Fibroblast of mammary gland (primary cell): ENCODE results near the gene LRMDA.

Experiments
- DNase-seq: peaks from one replicate; pipeline ENCODE4 v3.0.0-alpha.2; 2010; ENCODE audit warnings: low read depth
- H3K4me3 ChIP-seq: 2 replicates; pipeline ENCODE4 v1.5.1; 2011; ENCODE audit warnings: low read depth, mild to moderate bottlenecking, low read length, moderate library complexity; ENCODE audit not compliant: control insufficient read depth
- CTCF ChIP-seq: conservative IDR thresholded peaks from 2 replicates; pipeline ENCODE4 v1.5.1; 2011; ENCODE audit warnings: low read depth, low read length, inconsistent platforms; ENCODE audit not compliant: control insufficient read depth, insufficient read depth

Gene LRMDA

GRCh38 chr10:75722020-75722419 lies 290.6 kb downstream of the LRMDA start:
- H3K4me3 ChIP-seq: no peak overlapping the region
- no peak for TF ChIP-seq CTCF
- DNase-seq: no peak

- TF ChIP-seq CTCF: no peak
- DNase-seq: peak; percentile 8
- H3K4me3 ChIP-seq: no peak overlapping the region
Observed at GRCh38 chr10:75722609-75723008, 291.2 kb downstream of the LRMDA start.

GRCh38 chr10:75723319-75723980 lies 292.0 kb downstream of the LRMDA start:
- no peak for TF ChIP-seq CTCF
- H3K4me3 ChIP-seq: no peak overlapping the region
- no peak for DNase-seq

GRCh38 chr10:75724047-75724446 lies 292.6 kb downstream of the LRMDA start:
- DNase-seq: no peak
- no peak for TF ChIP-seq CTCF
- H3K4me3 ChIP-seq: no peak overlapping the region

GRCh38 chr10:75726522-75727483 lies 295.4 kb downstream of the LRMDA start:
- DNase-seq: no peak
- TF ChIP-seq CTCF: no peak

GRCh38 chr10:75730847-75731246 lies 299.4 kb downstream of the LRMDA start:
- no peak overlapping the region for H3K4me3 ChIP-seq
- TF ChIP-seq CTCF: no peak
- DNase-seq: no peak

More at GRCh38 chr10:75726522-75727483, 295.4 kb downstream of the LRMDA start:
- no peak overlapping the region for H3K4me3 ChIP-seq
